Esophagus squamous epithelium (tissue), 4 donors: ENCODE results near the gene NAA80.

Source experiments
- CTCF ChIP-seq, 6 experiments: fragments of 450-650 bp in 4 of 6; fragments of 200-600 bp in 2 of 6; sonication (generic) in 2 of 6; IDR thresholded peaks; one replicate each; pipeline ENCODE4 v1.5.1; 2016 to 2019; ENCODE audit warnings: antibody characterized with exemption in 6 of 6, mild to moderate bottlenecking in 4 of 6, moderate library complexity in 4 of 6
- POLR2A ChIP-seq, 4 donors: fragments of 450-650 bp; IDR thresholded peaks; one replicate each; pipeline ENCODE4 v1.6.1; 2017; ENCODE audit warnings: antibody characterized with exemption in 4 of 4, mild to moderate bottlenecking in 4 of 4, moderate library complexity in 3 of 4

- no peak for TF ChIP-seq POLR2A (IDR thresholded peaks at IDR 0.05)
- TF ChIP-seq CTCF (IDR thresholded peaks at IDR 0.05): no peak
Observed at GRCh38 chr3:50296721-50297383, 2.4 kb downstream of the NAA80 start.
